B cell (primary cell): Measurements from ENCODE around the gene ELL3. TPM values are rescaled to one million over a fixed set of nuclear protein-coding genes. Genes with fewer than 3 reads are reported as not detected.

ENCODE experiments used
- ATAC-seq: fragments of 200-7000 bp; cut with Tn5 transposase; one replicate; pipeline ENCODE4 v1.10.0; 2021; ENCODE audit warnings: low read depth, mild to moderate bottlenecking, moderate number of reproducible peaks, moderate library complexity
- CTCF ChIA-PET: fragments of 350-600 bp; sonication (Branson Sonifier 250); formaldehyde crosslinking; loops from one replicate; lab custom pipeline; 2021; ENCODE audit warnings: antibody characterized with exemption, inconsistent platforms; lab: Charles Lee
- POLR2A ChIA-PET: fragments of 350-600 bp; sonication (Branson Sonifier 250); formaldehyde crosslinking; loops from one replicate; lab custom pipeline; 2021; ENCODE audit warnings: antibody characterized with exemption; lab: Charles Lee
- DNase-seq: peaks from one replicate; pipeline ENCODE4 v3.0.0; 2013
- H2AFZ ChIP-seq: 2 replicates; pipeline ENCODE4 v1.6.1; 2012; ENCODE audit warnings: mild to moderate bottlenecking, low read depth, low read length; ENCODE audit not compliant: insufficient read depth, poor library complexity, severe bottlenecking
- H3K27ac ChIP-seq, 2 donors: 1 replicate in 1 of 2; 2 replicates in 1 of 2; pipeline ENCODE4 v1.5.1; 2012 to 2013; ENCODE audit warnings: low read length in 2 of 2, mild to moderate bottlenecking in 2 of 2, moderate library complexity in 1 of 2
- H3K27me3 ChIP-seq, 4 experiments: fragments of 200-600 bp in 1 of 4; sonication (generic) in 1 of 4; replicated peaks in 1 of 4; 1 replicate in 2 of 4; 2 replicates in 2 of 4; pipeline versions ENCODE4 v1.6.1 to v1.7.0; 2013 to 2016; ENCODE audit warnings: low read length in 3 of 4, mild to moderate bottlenecking in 2 of 4, mixed read lengths in 1 of 4, moderate library complexity in 1 of 4; ENCODE audit not compliant: insufficient read depth in 4 of 4, control insufficient read depth in 3 of 4; ENCODE audit errors: control extremely low read depth in 1 of 4
- H3K36me3 ChIP-seq, 2 experiments: replicated peaks in 1 of 2; 1 replicate in 1 of 2; 2 replicates in 1 of 2; pipeline versions ENCODE4 v1.6.1 to v1.7.1; 2013; ENCODE audit warnings: low read length in 1 of 2; ENCODE audit not compliant: insufficient read depth in 2 of 2, control insufficient read depth in 1 of 2; ENCODE audit errors: control extremely low read depth in 1 of 2, extremely low read depth in 1 of 2
- H3K4me1 ChIP-seq, 2 donors: fragments of 200-600 bp in 1 of 2; sonication (generic) in 1 of 2; 1 replicate in 1 of 2; 2 replicates in 1 of 2; pipeline versions ENCODE4 v1.5.1 to v1.6.1; 2013 to 2017; ENCODE audit warnings: low read length in 2 of 2; ENCODE audit not compliant: control insufficient read depth in 2 of 2, insufficient read depth in 2 of 2
- H3K4me2 ChIP-seq: replicated peaks from 2 replicates; pipeline ENCODE3; 2012; ENCODE audit warnings: mild to moderate bottlenecking, low read depth, low read length; ENCODE audit not compliant: poor library complexity, severe bottlenecking
- H3K4me3 ChIP-seq, 5 experiments: fragments of 200-600 bp in 1 of 5; sonication (generic) in 1 of 5; 1 replicate in 3 of 5; 2 replicates in 2 of 5; pipeline versions ENCODE4 v1.5.1 to v1.7.0; 2011 to 2016; ENCODE audit warnings: low read length in 4 of 5, mild to moderate bottlenecking in 4 of 5, low read depth in 2 of 5, control low read depth in 1 of 5, moderate library complexity in 1 of 5; ENCODE audit not compliant: insufficient read depth in 1 of 5; ENCODE audit errors: control extremely low read depth in 1 of 5, extremely low read depth in 1 of 5
- H3K79me2 ChIP-seq: fragments of 200-600 bp; sonication (generic); one replicate; pipeline ENCODE4 v1.6.0; 2016; ENCODE audit warnings: low read length; ENCODE audit not compliant: control insufficient read depth, insufficient read depth
- H3K9ac ChIP-seq: fragments of 200-600 bp; sonication (generic); 2 replicates; pipeline ENCODE4 v1.6.1; 2017; ENCODE audit warnings: mild to moderate bottlenecking, low read length, moderate library complexity
- H3K9me3 ChIP-seq, 3 donors: one replicate each; pipeline versions ENCODE4 v1.6.1 to v1.7.1; 2013; ENCODE audit warnings: low read length in 2 of 3; ENCODE audit not compliant: control insufficient read depth in 2 of 3, insufficient read depth in 1 of 3; ENCODE audit errors: control extremely low read depth in 1 of 3
- H4K20me1 ChIP-seq: 2 replicates; pipeline ENCODE4 v1.6.0; 2012; ENCODE audit warnings: mild to moderate bottlenecking, low read length; ENCODE audit not compliant: insufficient read depth, control insufficient read depth, poor library complexity, severe bottlenecking
- H3K27ac Mint-ChIP-seq: one replicate; pipeline ENCODE4 v1.8.0; 2021; ENCODE audit warnings: mixed read lengths
- H3K27me3 Mint-ChIP-seq: one replicate; pipeline ENCODE4 v1.8.0; 2021; ENCODE audit warnings: mixed read lengths
- H3K4me1 Mint-ChIP-seq: one replicate; pipeline ENCODE4 v1.8.0; 2021; ENCODE audit warnings: mixed read lengths
- H3K4me3 Mint-ChIP-seq: one replicate; pipeline ENCODE4 v1.8.0; 2021; ENCODE audit warnings: mixed read lengths
- H3K9me3 Mint-ChIP-seq: one replicate; pipeline ENCODE4 v1.8.0; 2022; ENCODE audit warnings: mixed read lengths; ENCODE audit not compliant: insufficient read depth
- CTCF ChIP-seq: fragments of 200-600 bp; IDR thresholded peaks from one replicate; pipeline ENCODE4 v1.8.0; 2022; ENCODE audit warnings: antibody characterized with exemption, mild to moderate bottlenecking
- EZH2 ChIP-seq: IDR thresholded peaks from 2 replicates; pipeline ENCODE4 v1.6.1; 2012; ENCODE audit warnings: borderline replicate concordance, low read depth, mild to moderate bottlenecking, moderate library complexity, low read length; ENCODE audit not compliant: insufficient read depth, poor library complexity, severe bottlenecking
- WGBS: methylation state at CpG from one replicate; pipeline ENCODE4 v1.1.5; 2013; ENCODE audit warnings: missing lambda C conversion rate; ENCODE audit not compliant: insufficient coverage; 5-methylcytosine and 5-hydroxymethylcytosine counted together
- intact Hi-C: fragments of 100-400 bp; cut with micrococcal nuclease; formaldehyde crosslinking; loops from one replicate; pipeline ENCODE4 v1.10.0; 2022
- polyA plus RNA-seq: library from polyadenylated mRNA; depleted of rRNA; stranded (reverse); fragments of >200 nt; gene quantifications from 2 replicates; pipeline ENCODE4 v1.2.3, GENCODE V29; 2012
- total RNA-seq, 2 donors: library from RNA; stranded (reverse); fragments of 120-200 nt in 1 of 2; gene quantifications; 1 replicate in 1 of 2; 2 replicates in 1 of 2; pipeline versions ENCODE4 v1.2.3 to v1.2.4, GENCODE V29; 2013 to 2022

The ELL3 gene
- total and polyA plus RNA-seq, 2 donors (not counting 1 experiment from before 2014, with no cell fraction given): 22.0 to 88.8 TPM

GRCh38 chr15:43769584-43770228, 7.1 kb downstream of the ELL3 start:
- Mint-ChIP-seq H3K9me3 (no peaks in the 10 kb centered on the region), H3K27ac (no peak overlapping the region), H3K4me3 (no peak overlapping the region), H3K4me1 (peaks cover 19% of the 10 kb centered on the region), H3K27me3 (no peaks in the 10 kb centered on the region)
- Histone ChIP-seq H3K27ac (no peak overlapping the region), H3K4me1 (no peaks in the 10 kb centered on the region), H3K4me3 (no peak overlapping the region), H2AFZ (no peak overlapping the region), H3K79me2 (no peaks in the 10 kb centered on the region), H3K36me3 (peaks cover 24 to 81% of the 10 kb centered on the region in 2 experiments), H3K27me3 (no peaks in the 10 kb centered on the region), H3K4me2 (no peak overlapping the region), H4K20me1 (peaks cover 50% of the 10 kb centered on the region), H3K9ac (no peak overlapping the region), H3K9me3 (no peaks in the 10 kb centered on the region)
- TF ChIP-seq CTCF: peak; percentile 90
- TF ChIP-seq EZH2: no peak
- intact Hi-C loops: loop anchor here (1.0 to 5.0 kb wide), 2 partner anchors 8 to 33 kb away; partner anchors contain the start of genes HYPK and SERINC4
- POLR2A ChIA-PET: interaction anchor here (1.1 kb wide), 1 partner anchor 55 kb away, joined by 3 read pairs; the partner anchor contains the start of gene MFAP1
- CTCF ChIA-PET: interaction anchor here (0.7 to 11.4 kb wide), 16 partner anchors 9 to 146 kb away, joined by 4 to 150 read pairs (median 6); partner anchors contain the start of genes HYPK, MFAP1, PDIA3 and SERF2
- 68% methylated on average over 2 of the region's 5 CpGs for WGBS
- peak; percentile 78 for ATAC-seq
- peak; percentile 74 for DNase-seq

- H3K27ac Mint-ChIP-seq: no peak overlapping the region
- TF ChIP-seq CTCF (no peak), EZH2 (no peak)
- no CpG with 5 or more reads among the region's 2 CpGs for WGBS
Measured at GRCh38 chr15:43763819-43764446, 12.8 kb downstream of the ELL3 start.

More at GRCh38 chr15:43763819-43764446, 12.8 kb downstream of the ELL3 start:
- H3K4me1 Mint-ChIP-seq: no peaks in the 10 kb centered on the region
- H3K36me3 ChIP-seq: peaks cover 20 to 83% of the 10 kb centered on the region in 2 experiments
- H3K9me3 Mint-ChIP-seq: no peaks in the 10 kb centered on the region
- no peaks in the 10 kb centered on the region for H3K27me3 ChIP-seq
- ATAC-seq (no peak), DNase-seq (no peak)
- H4K20me1 ChIP-seq: peaks cover 37% of the 10 kb centered on the region
- ChIA-PET POLR2A (no interaction called here), CTCF (no interaction called here)
- H3K9me3 ChIP-seq: no peaks in the 10 kb centered on the region
- H3K4me3 Mint-ChIP-seq: no peak overlapping the region
- H3K4me2 ChIP-seq: no peak overlapping the region
- H3K4me3 ChIP-seq: no peak overlapping the region
- intact Hi-C loops: no loop called here
- no peak overlapping the region for H3K27ac ChIP-seq
- H3K27me3 Mint-ChIP-seq: no peaks in the 10 kb centered on the region
- no peaks in the 10 kb centered on the region for H3K4me1 ChIP-seq
- H3K79me2 ChIP-seq: peaks cover 11% of the 10 kb centered on the region
- H2AFZ ChIP-seq: no peak overlapping the region
- H3K9ac ChIP-seq: no peak overlapping the region
